NCI-H1417 treated with DMSO at 0.1 percent for 48 hours (cell line): ENCODE measurements around the gene L2HGDH.

Experiments
- DNase-seq: peaks from one replicate; lab custom pipeline; 2025; lab: John Stamatoyannopoulos, UW

L2HGDH gene

DNA sequence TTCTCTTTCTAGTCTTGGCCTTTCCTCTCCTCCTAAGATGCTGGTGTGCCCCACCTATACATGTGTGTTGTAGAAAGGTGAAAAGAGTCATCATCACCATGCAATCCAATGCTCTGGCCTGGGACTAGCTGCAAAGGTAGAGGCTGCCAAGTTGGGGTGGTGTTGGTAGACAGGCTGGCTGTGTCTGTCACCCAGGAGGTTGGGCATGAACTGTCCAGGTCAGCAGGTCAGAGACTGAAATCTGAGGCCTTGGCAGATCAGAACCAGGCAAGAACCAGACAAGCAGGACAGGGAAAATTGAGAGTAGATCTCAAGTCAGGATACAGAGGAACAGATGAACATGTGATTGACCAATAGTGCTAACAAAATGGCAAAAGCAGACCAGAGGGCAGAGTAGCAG lies 26.2 kb downstream of the L2HGDH start:
- no peak for DNase-seq

DNA sequence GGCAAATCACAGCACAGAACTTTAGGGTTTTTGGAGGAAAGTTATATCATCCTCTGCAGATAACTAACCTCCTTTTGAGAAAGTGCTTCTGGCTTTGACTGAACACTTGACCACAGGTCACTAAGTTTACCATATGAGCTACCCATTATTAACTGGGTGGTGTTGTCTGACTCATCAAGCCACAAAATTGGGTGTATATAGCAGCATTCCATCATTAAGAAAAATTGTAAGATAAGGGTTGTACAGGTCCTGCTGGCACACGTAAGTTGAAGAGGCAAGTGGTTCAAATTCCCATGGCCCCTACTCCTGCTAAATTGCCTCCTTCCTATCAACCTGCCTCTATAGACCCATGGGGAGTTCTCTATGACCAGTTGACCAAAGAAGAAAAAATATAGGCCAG lies 39.5 kb downstream of the L2HGDH start:
- DNase-seq, result no peak

GRCh38 chr14:50270932-50271331 lies 41.1 kb downstream of the L2HGDH start:
- DNase-seq, result no peak

- no peak for DNase-seq
Measured at GRCh38 chr14:50265029-50265428, 47.0 kb downstream of the L2HGDH start.

GRCh38 chr14:50263321-50263720 lies 48.7 kb downstream of the L2HGDH start:
- DNase-seq, result no peak

DNA sequence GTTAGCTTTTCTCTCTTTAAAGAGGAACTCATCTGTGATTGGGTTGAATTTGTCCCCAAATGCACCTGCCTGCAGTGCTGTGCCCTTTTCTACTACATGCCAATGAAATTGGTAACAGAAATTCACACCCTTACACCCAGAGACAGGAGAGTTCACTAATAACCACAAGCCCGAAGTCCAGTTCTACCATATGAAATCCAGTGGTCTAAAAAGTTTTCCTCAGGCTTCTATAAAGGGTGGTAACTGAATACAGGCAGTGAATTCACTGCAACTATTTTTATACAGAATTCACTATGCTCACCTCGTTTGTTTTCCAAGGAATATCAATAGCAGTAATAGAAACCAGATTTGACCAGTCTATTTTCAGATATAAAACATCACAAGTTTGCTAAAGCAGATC lies 49.2 kb downstream of the L2HGDH start:
- DNase-seq, result no peak

DNA sequence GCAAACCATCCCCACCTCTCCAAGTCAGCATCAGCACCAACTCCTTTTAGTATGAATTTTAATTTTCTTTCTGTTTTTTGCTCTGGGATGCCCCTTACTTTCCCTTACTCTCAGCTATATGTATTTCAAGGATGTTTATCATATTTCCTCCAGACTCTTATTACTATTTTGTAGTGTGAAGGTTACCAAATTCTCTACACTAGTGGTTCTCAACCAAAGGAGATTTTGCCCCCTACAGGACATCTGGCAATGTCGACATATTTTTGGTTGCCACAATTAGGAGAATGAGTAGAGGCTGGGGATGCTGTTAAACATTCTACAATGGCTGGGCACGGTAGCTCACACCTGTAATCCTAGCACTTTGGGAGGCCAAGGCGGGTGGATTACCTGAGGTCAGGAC lies 51.5 kb downstream of the L2HGDH start:
- DNase-seq, result no peak

- no peak for DNase-seq
Measured at GRCh38 chr14:50260072-50260471, 52.0 kb downstream of the L2HGDH start.

DNA sequence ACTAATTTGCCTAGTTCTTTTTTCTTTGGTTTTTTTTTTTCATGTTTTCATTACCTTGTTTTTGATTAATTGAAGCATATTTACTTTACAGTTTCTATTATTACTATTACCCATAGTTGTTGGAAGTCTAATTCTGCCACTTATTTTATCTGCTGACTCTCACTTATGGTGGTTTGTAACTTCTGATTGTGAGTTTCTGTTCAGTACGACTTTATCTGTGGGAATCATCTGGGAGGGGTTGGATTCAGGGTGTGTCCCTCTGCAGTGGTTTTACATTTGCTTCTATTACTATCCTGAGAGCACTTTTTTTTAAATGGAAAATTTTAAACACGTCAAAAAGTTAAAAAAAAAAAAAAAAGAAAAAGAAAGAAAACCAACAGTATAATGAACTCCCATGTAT lies 54.3 kb downstream of the L2HGDH start:
- DNase-seq, result no peak

GRCh38 chr14:50254248-50254647 lies 57.8 kb downstream of the L2HGDH start:
- DNase-seq, result no peak

DNA sequence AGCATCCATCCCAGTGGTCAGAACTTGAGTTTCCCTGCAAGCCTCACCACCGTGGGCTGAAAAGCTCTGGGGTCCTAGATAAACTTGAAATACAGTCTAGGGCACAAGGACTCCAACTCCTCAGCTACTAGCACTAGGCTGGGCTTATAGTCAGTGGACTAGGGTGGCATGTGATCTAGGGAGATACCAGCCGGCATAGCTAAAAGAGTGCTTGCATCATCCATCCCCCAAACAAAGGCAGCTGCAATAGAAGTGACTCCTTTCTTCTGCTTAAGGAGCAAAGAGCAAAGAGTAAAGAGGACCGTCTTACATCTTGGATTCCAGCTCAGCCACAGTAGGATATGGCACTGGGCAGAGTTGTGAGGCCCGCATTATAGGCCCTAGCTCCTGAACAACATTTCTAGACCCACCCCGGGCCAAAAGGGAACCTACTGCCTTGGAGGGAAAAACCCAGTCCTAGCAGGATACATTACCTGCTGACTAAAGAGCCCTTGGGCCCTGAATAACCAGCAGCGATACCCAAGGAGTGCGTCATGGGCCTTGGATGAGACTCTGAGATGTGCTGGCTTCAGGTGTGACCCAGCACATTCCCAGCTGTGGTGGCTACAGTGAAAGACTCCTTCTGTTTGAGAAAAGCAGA lies 62.8 kb downstream of the L2HGDH start:
- DNase-seq, result no peak

- no peak for DNase-seq
Measured at GRCh38 chr14:50247245-50247644, 64.8 kb downstream of the L2HGDH start.

- DNase-seq, result no peak
Measured at GRCh38 chr14:50242566-50243310, 69.3 kb downstream of the L2HGDH start.

DNA sequence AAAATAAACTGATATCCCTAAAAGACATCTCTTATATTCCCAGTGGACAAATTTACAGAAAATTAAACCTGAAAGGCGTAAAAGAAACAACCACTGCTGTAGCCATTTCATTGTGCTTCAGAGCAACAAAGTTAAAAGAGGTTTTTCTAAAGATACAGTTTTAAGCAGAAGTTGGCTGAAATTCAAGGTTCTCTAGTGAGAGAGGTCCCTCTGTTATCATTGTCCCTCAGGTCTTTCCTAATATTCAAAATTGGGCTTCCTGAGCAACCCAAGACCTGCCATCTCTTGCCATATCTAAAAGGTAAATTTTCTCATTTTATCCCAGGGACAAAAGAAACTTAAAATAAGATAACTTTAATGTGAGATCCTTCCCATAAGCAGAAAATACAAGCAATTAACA lies 69.9 kb downstream of the L2HGDH start:
- no peak for DNase-seq

DNA sequence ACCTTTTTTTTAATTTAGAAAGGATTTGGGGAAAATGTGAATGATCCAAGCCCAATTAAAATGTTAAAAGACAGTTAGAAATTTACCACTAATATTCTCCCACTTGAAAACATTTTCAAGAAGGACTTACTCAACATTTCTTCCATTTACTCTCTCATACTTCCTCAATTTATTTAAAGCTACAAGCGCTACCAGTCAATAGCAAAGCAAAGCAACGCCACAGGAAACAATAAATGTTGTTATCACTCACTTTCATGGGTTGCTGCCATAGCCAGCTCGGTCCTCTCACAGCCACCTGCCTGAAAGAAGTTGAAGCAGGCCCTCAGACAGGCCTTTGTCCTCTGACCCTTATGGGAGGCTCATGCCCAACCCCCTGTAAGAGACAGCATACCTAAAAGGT lies 74.6 kb downstream of the L2HGDH start:
- DNase-seq, result no peak

DNA sequence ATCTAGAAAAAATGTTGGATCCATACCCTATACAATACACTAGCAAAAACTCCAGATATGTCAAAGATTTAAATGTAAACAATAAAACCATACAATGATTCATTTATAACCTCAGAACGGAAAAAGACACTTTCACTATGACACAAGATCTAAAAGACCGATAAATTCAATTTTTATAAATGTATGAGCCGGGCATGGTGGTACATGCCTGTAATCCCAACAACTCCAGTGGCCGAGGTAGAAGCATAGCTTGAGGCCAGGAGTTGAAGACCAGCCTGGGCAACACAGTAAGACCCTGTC lies 78.1 kb downstream of the L2HGDH start:
- DNase-seq, result no peak

DNA sequence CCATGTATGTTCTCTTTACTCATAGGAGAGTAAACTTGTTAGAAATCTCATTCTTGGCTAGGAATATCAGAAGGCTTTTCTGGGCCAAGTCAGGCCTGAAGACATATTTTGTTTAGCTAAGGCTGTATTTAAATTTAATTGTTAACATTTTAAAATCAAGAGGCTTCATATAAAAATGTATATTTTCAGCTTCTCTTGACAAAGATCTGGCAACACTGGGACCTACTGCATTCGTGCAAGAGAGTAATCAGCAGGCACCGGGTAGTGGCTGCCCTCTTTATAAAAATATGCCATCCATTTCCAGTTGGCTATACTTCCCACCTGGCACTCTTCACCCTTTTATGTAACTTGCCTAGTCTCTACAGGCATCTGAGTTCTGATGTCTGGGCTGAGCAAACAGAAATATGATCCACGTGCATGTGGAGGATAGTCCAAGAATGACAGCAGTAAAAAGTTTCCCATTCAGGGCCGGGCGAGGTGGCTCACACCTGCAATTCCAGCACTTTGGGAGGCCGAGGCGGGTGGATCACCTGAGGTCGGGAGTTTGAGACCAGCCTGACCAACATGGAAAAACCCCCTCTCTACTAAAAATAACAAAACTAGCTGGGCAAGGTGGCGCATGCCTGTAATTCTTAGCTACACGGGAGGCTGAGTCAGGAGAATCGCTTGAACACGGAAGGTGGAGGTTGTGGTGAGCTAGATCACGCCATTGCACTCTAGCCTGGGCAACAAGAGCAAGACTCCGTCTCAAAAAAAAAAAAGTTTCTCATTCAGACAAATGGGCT lies 78.7 kb downstream of the L2HGDH start:
- DNase-seq, result no peak

DNA sequence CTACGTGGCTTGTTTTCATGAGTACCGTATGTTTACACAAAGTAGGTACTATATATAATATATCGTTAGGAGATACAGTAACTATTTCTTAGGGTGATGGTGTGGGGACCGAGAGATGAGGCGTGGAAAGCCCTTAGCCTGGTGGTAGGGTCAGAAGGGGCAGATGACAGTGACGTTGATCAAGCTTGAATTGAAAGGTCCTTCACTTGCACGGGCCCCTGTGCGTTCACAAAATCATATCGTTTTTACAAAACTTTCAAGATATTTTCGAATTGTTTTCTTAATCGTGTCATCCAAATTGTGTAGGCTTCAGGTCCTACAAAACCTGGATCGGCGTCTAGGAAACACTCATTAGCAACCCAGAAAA lies 79.8 kb downstream of the L2HGDH start:
- no peak for DNase-seq

GRCh38 chr14:50231475-50232275 lies 80.4 kb downstream of the L2HGDH start, which contains the start of gene SOS2:
Gene SOS2, minus strand, starts transcription at chr14:50231578. Its CDS starts 295 bp downstream, at chr14:50231283.
- peak; percentile 52 for DNase-seq

- DNase-seq, result peak; percentile 16
Measured at GRCh38 chr14:50230701-50231474, 81.1 kb downstream of the L2HGDH start.

- no peak for DNase-seq
Measured at GRCh38 chr14:50230401-50230700, 81.7 kb downstream of the L2HGDH start.

- DNase-seq, result no peak
Measured at GRCh38 chr14:50229681-50230080, 82.3 kb downstream of the L2HGDH start.
